Panc1 (cell line): ENCODE data around the gene NOP16.

Experiments
- CTCF ChIP-seq: fragments of 450-650 bp; IDR thresholded peaks from 2 replicates; pipeline ENCODE4 v1.5.1; 2017; ENCODE audit warnings: mild to moderate bottlenecking
- POLR2AphosphoS5 ChIP-seq: IDR thresholded peaks from 2 replicates; pipeline ENCODE4 v1.6.1; 2012; ENCODE audit warnings: mild to moderate bottlenecking, low read depth, low read length, moderate library complexity
- TCF7L2 ChIP-seq: IDR thresholded peaks from 2 replicates; pipeline ENCODE4 v1.6.1; 2011; ENCODE audit warnings: mild to moderate bottlenecking, low read depth, low read length, inconsistent platforms

DNA sequence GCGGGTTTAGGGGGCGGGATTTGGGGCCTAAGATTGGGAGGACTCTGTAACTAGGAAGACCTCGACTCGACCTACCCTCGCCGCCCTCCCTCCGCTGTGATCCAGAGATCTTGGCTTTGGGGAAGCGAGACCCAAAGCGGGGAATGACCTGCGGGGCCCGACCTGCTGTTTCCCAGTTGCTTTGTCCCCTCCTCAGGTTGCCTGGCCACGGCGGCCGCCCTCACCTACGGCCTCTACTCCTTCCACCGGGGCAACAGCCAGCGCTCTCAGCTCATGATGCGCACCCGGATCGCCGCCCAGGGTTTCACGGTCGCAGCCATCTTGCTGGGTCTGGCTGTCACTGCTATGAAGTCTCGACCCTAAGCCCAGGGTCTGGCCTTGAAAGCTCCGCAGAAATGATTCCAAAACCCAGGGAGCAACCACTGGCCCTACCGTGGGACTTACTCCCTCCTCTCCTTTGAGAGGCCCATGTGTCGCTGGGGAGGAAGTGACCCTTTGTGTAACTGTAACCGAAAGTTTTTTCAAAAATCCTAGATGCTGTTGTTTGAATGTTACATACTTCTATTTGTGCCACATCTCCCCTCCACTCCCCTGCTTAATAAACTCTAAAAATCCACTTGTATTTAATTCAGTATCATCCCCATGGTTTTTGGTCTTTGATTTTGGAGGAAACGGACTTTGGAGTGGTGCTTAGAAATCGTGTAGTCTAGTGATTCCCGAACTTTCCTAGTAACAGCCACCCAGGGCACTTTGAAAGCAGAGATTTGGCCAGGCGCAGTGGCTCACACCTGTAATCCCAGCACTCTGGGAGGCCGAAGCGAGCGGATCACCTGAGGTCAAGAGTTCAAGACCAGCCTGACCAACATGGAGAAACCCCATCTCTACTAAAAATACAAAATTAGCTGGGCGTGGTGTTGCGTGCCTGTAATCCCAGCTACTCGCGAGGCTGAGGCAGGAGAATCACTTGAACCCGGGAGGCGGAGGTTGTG lies 1.0 kb upstream of the NOP16 start:
- TF ChIP-seq CTCF = no peak
- peak; percentile 64; the same call in 1 of the 2 replicates for TF ChIP-seq POLR2AphosphoS5
- no peak for TF ChIP-seq TCF7L2
